Measurements from ENCODE around the gene POR.

DNA sequence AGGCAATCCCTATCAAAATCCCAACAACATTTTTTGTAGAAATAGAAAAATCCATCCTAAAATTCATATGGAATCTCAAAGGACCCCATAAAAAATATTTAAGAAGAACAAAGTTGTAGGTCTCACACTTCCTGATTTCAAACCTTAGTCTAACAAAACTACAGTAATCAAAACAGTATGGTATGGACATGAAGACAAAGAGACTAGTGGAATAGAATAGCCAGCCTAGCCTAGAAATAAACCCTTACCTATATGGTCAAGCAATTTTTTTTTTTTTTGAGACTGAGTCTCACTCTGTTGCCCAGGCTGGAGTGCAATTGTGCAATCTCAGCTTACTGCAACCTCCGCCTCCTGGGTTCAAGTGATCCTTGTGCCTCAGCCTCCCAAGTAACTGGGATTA lies 83.1 kb downstream of the POR start:
- TF ChIP-seq, protein P1, sequence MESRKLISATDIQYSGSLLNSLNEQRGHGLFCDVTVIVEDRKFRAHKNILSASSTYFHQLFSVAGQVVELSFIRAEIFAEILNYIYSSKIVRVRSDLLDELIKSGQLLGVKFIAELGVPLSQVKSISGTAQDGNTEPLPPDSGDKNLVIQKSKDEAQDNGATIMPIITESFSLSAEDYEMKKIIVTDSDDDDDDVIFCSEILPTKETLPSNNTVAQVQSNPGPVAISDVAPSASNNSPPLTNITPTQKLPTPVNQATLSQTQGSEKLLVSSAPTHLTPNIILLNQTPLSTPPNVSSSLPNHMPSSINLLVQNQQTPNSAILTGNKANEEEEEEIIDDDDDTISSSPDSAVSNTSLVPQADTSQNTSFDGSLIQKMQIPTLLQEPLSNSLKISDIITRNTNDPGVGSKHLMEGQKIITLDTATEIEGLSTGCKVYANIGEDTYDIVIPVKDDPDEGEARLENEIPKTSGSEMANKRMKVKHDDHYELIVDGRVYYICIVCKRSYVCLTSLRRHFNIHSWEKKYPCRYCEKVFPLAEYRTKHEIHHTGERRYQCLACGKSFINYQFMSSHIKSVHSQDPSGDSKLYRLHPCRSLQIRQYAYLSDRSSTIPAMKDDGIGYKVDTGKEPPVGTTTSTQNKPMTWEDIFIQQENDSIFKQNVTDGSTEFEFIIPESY (IDR thresholded peaks at IDR 0.05) = no peak
- TF ChIP-seq, protein P2, sequence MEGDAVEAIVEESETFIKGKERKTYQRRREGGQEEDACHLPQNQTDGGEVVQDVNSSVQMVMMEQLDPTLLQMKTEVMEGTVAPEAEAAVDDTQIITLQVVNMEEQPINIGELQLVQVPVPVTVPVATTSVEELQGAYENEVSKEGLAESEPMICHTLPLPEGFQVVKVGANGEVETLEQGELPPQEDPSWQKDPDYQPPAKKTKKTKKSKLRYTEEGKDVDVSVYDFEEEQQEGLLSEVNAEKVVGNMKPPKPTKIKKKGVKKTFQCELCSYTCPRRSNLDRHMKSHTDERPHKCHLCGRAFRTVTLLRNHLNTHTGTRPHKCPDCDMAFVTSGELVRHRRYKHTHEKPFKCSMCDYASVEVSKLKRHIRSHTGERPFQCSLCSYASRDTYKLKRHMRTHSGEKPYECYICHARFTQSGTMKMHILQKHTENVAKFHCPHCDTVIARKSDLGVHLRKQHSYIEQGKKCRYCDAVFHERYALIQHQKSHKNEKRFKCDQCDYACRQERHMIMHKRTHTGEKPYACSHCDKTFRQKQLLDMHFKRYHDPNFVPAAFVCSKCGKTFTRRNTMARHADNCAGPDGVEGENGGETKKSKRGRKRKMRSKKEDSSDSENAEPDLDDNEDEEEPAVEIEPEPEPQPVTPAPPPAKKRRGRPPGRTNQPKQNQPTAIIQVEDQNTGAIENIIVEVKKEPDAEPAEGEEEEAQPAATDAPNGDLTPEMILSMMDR (IDR thresholded peaks at IDR 0.05; ENCODE audit: low read depth, low read length, missing input control) = no peak
- TF ChIP-seq, protein P3, sequence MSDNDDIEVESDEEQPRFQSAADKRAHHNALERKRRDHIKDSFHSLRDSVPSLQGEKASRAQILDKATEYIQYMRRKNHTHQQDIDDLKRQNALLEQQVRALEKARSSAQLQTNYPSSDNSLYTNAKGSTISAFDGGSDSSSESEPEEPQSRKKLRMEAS (IDR thresholded peaks at IDR 0.05) = no peak
- TF ChIP-seq YY1 (IDR thresholded peaks at IDR 0.05) (no peak), FOXA2 (IDR thresholded peaks at IDR 0.05) (no peak), RAD21 (IDR thresholded peaks at IDR 0.05) (no peak), SP1 (IDR thresholded peaks at IDR 0.05) (no peak), TAF1 (conservative IDR thresholded peaks at IDR 0.05) (no peak), GABPA (IDR thresholded peaks at IDR 0.05 in 1 of 2, conservative IDR thresholded peaks at IDR 0.05 in 1 of 2) (no peak)
- TF ChIP-seq, protein P4, sequence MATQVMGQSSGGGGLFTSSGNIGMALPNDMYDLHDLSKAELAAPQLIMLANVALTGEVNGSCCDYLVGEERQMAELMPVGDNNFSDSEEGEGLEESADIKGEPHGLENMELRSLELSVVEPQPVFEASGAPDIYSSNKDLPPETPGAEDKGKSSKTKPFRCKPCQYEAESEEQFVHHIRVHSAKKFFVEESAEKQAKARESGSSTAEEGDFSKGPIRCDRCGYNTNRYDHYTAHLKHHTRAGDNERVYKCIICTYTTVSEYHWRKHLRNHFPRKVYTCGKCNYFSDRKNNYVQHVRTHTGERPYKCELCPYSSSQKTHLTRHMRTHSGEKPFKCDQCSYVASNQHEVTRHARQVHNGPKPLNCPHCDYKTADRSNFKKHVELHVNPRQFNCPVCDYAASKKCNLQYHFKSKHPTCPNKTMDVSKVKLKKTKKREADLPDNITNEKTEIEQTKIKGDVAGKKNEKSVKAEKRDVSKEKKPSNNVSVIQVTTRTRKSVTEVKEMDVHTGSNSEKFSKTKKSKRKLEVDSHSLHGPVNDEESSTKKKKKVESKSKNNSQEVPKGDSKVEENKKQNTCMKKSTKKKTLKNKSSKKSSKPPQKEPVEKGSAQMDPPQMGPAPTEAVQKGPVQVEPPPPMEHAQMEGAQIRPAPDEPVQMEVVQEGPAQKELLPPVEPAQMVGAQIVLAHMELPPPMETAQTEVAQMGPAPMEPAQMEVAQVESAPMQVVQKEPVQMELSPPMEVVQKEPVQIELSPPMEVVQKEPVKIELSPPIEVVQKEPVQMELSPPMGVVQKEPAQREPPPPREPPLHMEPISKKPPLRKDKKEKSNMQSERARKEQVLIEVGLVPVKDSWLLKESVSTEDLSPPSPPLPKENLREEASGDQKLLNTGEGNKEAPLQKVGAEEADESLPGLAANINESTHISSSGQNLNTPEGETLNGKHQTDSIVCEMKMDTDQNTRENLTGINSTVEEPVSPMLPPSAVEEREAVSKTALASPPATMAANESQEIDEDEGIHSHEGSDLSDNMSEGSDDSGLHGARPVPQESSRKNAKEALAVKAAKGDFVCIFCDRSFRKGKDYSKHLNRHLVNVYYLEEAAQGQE (IDR thresholded peaks at IDR 0.05) = no peak
- TF ChIP-seq, protein P5, sequence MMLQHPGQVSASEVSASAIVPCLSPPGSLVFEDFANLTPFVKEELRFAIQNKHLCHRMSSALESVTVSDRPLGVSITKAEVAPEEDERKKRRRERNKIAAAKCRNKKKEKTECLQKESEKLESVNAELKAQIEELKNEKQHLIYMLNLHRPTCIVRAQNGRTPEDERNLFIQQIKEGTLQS (IDR thresholded peaks at IDR 0.05) = no peak

Data from liver (tissue), 3 donors.